LNCaP clone FGC (cell line): Measurements from ENCODE around the gene SIGLEC9.
"Not testable (repeated sequence)": the region's sequence is repeated elsewhere in the genome, so short reads cannot be mapped to it uniquely, and the experiment has no call there.

Experiments used
- DNase-seq: peaks from one replicate; pipeline ENCODE4 v3.0.0-alpha.2; 2011; ENCODE audit warnings: low read depth
- H3K4me3 ChIP-seq: 2 replicates; pipeline ENCODE4 v1.5.1; 2011; ENCODE audit warnings: mild to moderate bottlenecking, low read depth, low read length, control low read depth
- CTCF ChIP-seq: IDR thresholded peaks from 2 replicates; pipeline ENCODE4 v1.5.1; 2012; ENCODE audit warnings: mild to moderate bottlenecking; ENCODE audit not compliant: control insufficient read depth, insufficient read depth; ENCODE audit errors: extremely low read depth

SIGLEC9 gene

GRCh38 chr19:51166846-51167490 is 42.3 kb downstream of the SIGLEC9 start:
- DNase-seq: no peak
- no peak for TF ChIP-seq CTCF
- no peak overlapping the region for H3K4me3 ChIP-seq

- no peak for DNase-seq
- H3K4me3 ChIP-seq: no peak overlapping the region
- no peak for TF ChIP-seq CTCF
Observed at GRCh38 chr19:51168564-51169282, 44.0 kb downstream of the SIGLEC9 start.

- H3K4me3 ChIP-seq, DNase-seq: not testable (repeated sequence)
- TF ChIP-seq CTCF: peak; percentile 83
Observed at GRCh38 chr19:51169283-51169918, 44.7 kb downstream of the SIGLEC9 start.

- no peak for DNase-seq
- TF ChIP-seq CTCF: no peak
- H3K4me3 ChIP-seq: no peak overlapping the region
Observed at GRCh38 chr19:51172223-51172622, 47.5 kb downstream of the SIGLEC9 start.

GRCh38 chr19:51173681-51174080 is 49.0 kb downstream of the SIGLEC9 start:
- DNase-seq: no peak
- TF ChIP-seq CTCF: no peak
- no peak overlapping the region for H3K4me3 ChIP-seq

GRCh38 chr19:51179256-51179655 is 54.5 kb downstream of the SIGLEC9 start:
- TF ChIP-seq CTCF: no peak
- DNase-seq: no peak
- no peak overlapping the region for H3K4me3 ChIP-seq
